Body of pancreas (tissue), 4 donors: ENCODE results near the gene GTPBP6. TPM values are rescaled to one million over a fixed set of nuclear protein-coding genes. Genes with fewer than 3 reads are reported as not detected.
A peak's percentile ranks its signal among the peaks of the same experiment; 100 is the strongest.

Experiments used
- ATAC-seq: fragments of 150-250 bp; one replicate; pipeline ENCODE4 v1.9.1; 2016
- DNase-seq, 4 donors: peaks; one replicate each; pipeline ENCODE4 v3.0.0-alpha.2; 2019
- H3K27ac ChIP-seq, 4 donors: fragments of 200-600 bp; sonication (generic); 1 replicate in 3 of 4; 2 replicates in 1 of 4; pipeline versions ENCODE4 v1.5.1 to v1.6.1; 2016 to 2019; ENCODE audit warnings: mild to moderate bottlenecking in 1 of 4, mixed read lengths in 1 of 4, moderate library complexity in 1 of 4
- H3K27me3 ChIP-seq, 2 donors: fragments of 200-600 bp; sonication (generic); one replicate each; pipeline ENCODE4 v1.6.0; 2016; ENCODE audit warnings: mild to moderate bottlenecking in 1 of 2
- H3K36me3 ChIP-seq, 2 donors: fragments of 200-600 bp; sonication (generic); replicated peaks in 1 of 2; 2 replicates each; pipeline ENCODE4 v1.5.1; 2016; ENCODE audit warnings: low read depth in 2 of 2; ENCODE audit not compliant: insufficient read depth in 1 of 2
- H3K4me1 ChIP-seq: fragments of 200-600 bp; sonication (generic); one replicate; pipeline ENCODE4 v1.6.0; 2016
- H3K4me3 ChIP-seq, 2 donors: fragments of 200-600 bp; sonication (generic); 1 replicate in 1 of 2; 2 replicates in 1 of 2; pipeline ENCODE4 v1.5.1; 2016 to 2019
- H3K9me3 ChIP-seq, 3 donors: fragments of 200-600 bp; sonication (generic); 1 replicate in 2 of 3; 2 replicates in 1 of 3; pipeline ENCODE4 v1.5.1; 2016
- CTCF ChIP-seq, 7 experiments: fragments of 450-650 bp in 4 of 7; fragments of 200-600 bp in 3 of 7; sonication (generic) in 3 of 7; IDR thresholded peaks; one replicate each; pipeline ENCODE4 v1.5.1; 2016 to 2019; ENCODE audit warnings: antibody characterized with exemption in 7 of 7
- POLR2A ChIP-seq, 3 donors: fragments of 450-650 bp; IDR thresholded peaks; one replicate each; pipeline ENCODE4 v1.6.1; 2016; ENCODE audit warnings: antibody characterized with exemption in 3 of 3, mild to moderate bottlenecking in 2 of 3
- WGBS, 2 donors: methylation state at CpG; one replicate each; pipeline ENCODE4 v1.1.5; 2017; 5-methylcytosine and 5-hydroxymethylcytosine counted together
- intact Hi-C: fragments of 100-400 bp; cut with DNase I; formaldehyde crosslinking; loops from one replicate; pipeline ENCODE4 v1.15.1; 2023
- total RNA-seq, 2 donors: library from RNA; depleted of rRNA; stranded (reverse); fragments of >200 nt; gene quantifications; one replicate each; pipeline ENCODE4 v1.1.0, GENCODE V29; 2016

The GTPBP6 gene
- total RNA-seq, 2 donors from 2014 or later, result 25.7 to 32.4 TPM

GRCh38 chrX:298993-299392 is 19.6 kb downstream of the GTPBP6 start:
- no peak for DNase-seq
- TF ChIP-seq POLR2A (IDR thresholded peaks at IDR 0.05) (no peak), CTCF (IDR thresholded peaks at IDR 0.05) (no peak)
- ATAC-seq, result no peak
- Histone ChIP-seq H3K9me3 (no peaks in the 10 kb centered on the region), H3K4me3 (no peak overlapping the region), H3K36me3 (peaks cover 0 to 7% of the 10 kb centered on the region in 2 donors), H3K27ac (no peak overlapping the region), H3K4me1 (no peaks in the 10 kb centered on the region), H3K27me3 (no peaks in the 10 kb centered on the region)
- intact Hi-C loops, result no loop called here
- WGBS, 2 donors, result 95% methylated on average over 25 to 26 of the region's 36 CpGs

- Histone ChIP-seq H3K27ac (no peak overlapping the region), H3K9me3 (no peaks in the 10 kb centered on the region), H3K36me3 (peaks cover 0 to 10% of the 10 kb centered on the region in 2 donors), H3K4me3 (no peak overlapping the region), H3K4me1 (no peaks in the 10 kb centered on the region), H3K27me3 (no peaks in the 10 kb centered on the region)
- TF ChIP-seq CTCF (IDR thresholded peaks at IDR 0.05), result no peak
- DNase-seq (peak in 1 of 4 donors; percentile 11), ATAC-seq (no peak)
- 88 to 99% methylated on average over 19 to 21 of the region's 21 CpGs for WGBS, 2 donors
- intact Hi-C loops, result no loop called here
Observed at GRCh38 chrX:295136-295535, 23.5 kb downstream of the GTPBP6 start.

GRCh38 chrX:292900-293897 is 25.4 kb downstream of the GTPBP6 start:
- no peak for ATAC-seq

GRCh38 chrX:291411-291901 is 27.1 kb downstream of the GTPBP6 start:
- H3K36me3 ChIP-seq, result peaks cover 0 to 11% of the 10 kb centered on the region in 2 donors
- ATAC-seq (no peak), DNase-seq (peak in 2 of 4 donors; percentile 8)
- H3K4me3 ChIP-seq, result no peak overlapping the region
- TF ChIP-seq CTCF (IDR thresholded peaks at IDR 0.05) (no peak), POLR2A (IDR thresholded peaks at IDR 0.05) (no peak)
- intact Hi-C loops, result no loop called here
- H3K27ac ChIP-seq, result no peak overlapping the region
- H3K27me3 ChIP-seq, result no peaks in the 10 kb centered on the region
- no peaks in the 10 kb centered on the region for H3K4me1 ChIP-seq
- 94 to 97% methylated on average over 27 to 29 of the region's 29 CpGs for WGBS, 2 donors
- H3K9me3 ChIP-seq, result no peaks in the 10 kb centered on the region

More at GRCh38 chrX:292900-293897, 25.4 kb downstream of the GTPBP6 start:
- H3K4me3 ChIP-seq, result no peak overlapping the region
- H3K9me3 ChIP-seq, result no peaks in the 10 kb centered on the region
- H3K36me3 ChIP-seq, result peaks cover 0 to 11% of the 10 kb centered on the region in 2 donors
- intact Hi-C loops, result no loop called here
- H3K27ac ChIP-seq, result no peak overlapping the region
- TF ChIP-seq POLR2A (IDR thresholded peaks at IDR 0.05), result no peak
- no peak for TF ChIP-seq CTCF (IDR thresholded peaks at IDR 0.05)
- H3K27me3 ChIP-seq, result no peaks in the 10 kb centered on the region
- peak in 2 of 4 donors; percentile 9 to 10 for DNase-seq
- no peaks in the 10 kb centered on the region for H3K4me1 ChIP-seq
- WGBS, 2 donors, result 97 to 99% methylated on average over 34 to 45 of the region's 47 CpGs
